OCI-LY7 (cell line): Measurements from ENCODE around the gene MYO7A.

Experiments used
- EZH2phosphoT487 ChIP-seq: fragments of 200-600 bp; sonication (generic); IDR thresholded peaks from 2 replicates; pipeline ENCODE4 v1.6.1; 2018; ENCODE audit warnings: low read depth, borderline replicate concordance, mild to moderate bottlenecking, mixed run types, antibody characterized with exemption, low read length, moderate library complexity, mixed read lengths
- TF ChIP-seq, protein P1 (sequence below): fragments of 200-600 bp; sonication (generic); conservative IDR thresholded peaks from 2 replicates; pipeline ENCODE4 v1.5.1; 2014; ENCODE audit warnings: mild to moderate bottlenecking, antibody characterized with exemption, low read length, moderate library complexity, mixed read lengths

- TF ChIP-seq, protein P1, sequence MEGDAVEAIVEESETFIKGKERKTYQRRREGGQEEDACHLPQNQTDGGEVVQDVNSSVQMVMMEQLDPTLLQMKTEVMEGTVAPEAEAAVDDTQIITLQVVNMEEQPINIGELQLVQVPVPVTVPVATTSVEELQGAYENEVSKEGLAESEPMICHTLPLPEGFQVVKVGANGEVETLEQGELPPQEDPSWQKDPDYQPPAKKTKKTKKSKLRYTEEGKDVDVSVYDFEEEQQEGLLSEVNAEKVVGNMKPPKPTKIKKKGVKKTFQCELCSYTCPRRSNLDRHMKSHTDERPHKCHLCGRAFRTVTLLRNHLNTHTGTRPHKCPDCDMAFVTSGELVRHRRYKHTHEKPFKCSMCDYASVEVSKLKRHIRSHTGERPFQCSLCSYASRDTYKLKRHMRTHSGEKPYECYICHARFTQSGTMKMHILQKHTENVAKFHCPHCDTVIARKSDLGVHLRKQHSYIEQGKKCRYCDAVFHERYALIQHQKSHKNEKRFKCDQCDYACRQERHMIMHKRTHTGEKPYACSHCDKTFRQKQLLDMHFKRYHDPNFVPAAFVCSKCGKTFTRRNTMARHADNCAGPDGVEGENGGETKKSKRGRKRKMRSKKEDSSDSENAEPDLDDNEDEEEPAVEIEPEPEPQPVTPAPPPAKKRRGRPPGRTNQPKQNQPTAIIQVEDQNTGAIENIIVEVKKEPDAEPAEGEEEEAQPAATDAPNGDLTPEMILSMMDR = no peak
- no peak for TF ChIP-seq EZH2phosphoT487
Measured at GRCh38 chr11:77144857-77145428, 16.9 kb downstream of the MYO7A start.
